A375 (cell line): ENCODE results near the gene IQCM. TPM values are rescaled to one million over a fixed set of nuclear protein-coding genes. Genes with fewer than 3 reads are reported as not detected.

ENCODE experiments used
- total RNA-seq: library from RNA; depleted of rRNA; stranded (reverse); fragments of >200 nt; shearing (Covaris generic); gene quantifications from 2 replicates; pipeline ENCODE4 v1.2.3, GENCODE V29; 2014; rRNA removed

The IQCM gene
- total RNA-seq, result 0.30 and 0.74 TPM in 2 replicates

GRCh38 chr4:149815743-149816142, at the start of gene IQCM:
Gene IQCM (minus strand): TSS chr4:149815843. CDS start chr4:149742691, 73,152 bp downstream.

